Stimulated activated naive CD8-positive, alpha-beta T cell treated with anti-CD3 and anti-CD28 coated beads, Interleukin-15, Interleukin-2, amounts not matched to agents 100 ng/mL and 50 ng/mL, for 24 hours (primary cell): ENCODE measurements around the gene GLIS1.
"Not testable (repeated sequence)": the region's sequence is repeated elsewhere in the genome, so short reads cannot be mapped to it uniquely, and the experiment has no call there.

Source experiments
- H3K27ac Mint-ChIP-seq: one replicate; pipeline ENCODE4 v1.8.0; 2021; ENCODE audit warnings: mild to moderate bottlenecking, mixed read lengths
- H3K27me3 Mint-ChIP-seq: one replicate; pipeline ENCODE4 v1.8.0; 2021; ENCODE audit warnings: mixed read lengths
- H3K36me3 Mint-ChIP-seq: one replicate; pipeline ENCODE4 v1.8.0; 2021; ENCODE audit warnings: low read depth, mixed read lengths
- H3K4me1 Mint-ChIP-seq: one replicate; pipeline ENCODE4 v1.8.0; 2021; ENCODE audit warnings: low read depth, mixed read lengths
- H3K4me3 Mint-ChIP-seq: one replicate; pipeline ENCODE4 v1.8.0; 2021; ENCODE audit warnings: mild to moderate bottlenecking, mixed read lengths
- H3K9me3 Mint-ChIP-seq: one replicate; pipeline ENCODE4 v1.8.0; 2021; ENCODE audit warnings: mixed read lengths

GLIS1 gene

GRCh38 chr1:53655931-53656746 is 82.8 kb downstream of the GLIS1 start:
- Mint-ChIP-seq H3K9me3 (no peaks in the 10 kb centered on the region), H3K4me1 (no peaks in the 10 kb centered on the region), H3K36me3 (no peaks in the 10 kb centered on the region), H3K27ac (no peak overlapping the region), H3K4me3 (no peak overlapping the region), H3K27me3 (peaks cover 18% of the 10 kb centered on the region)

GRCh38 chr1:53654216-53655210 is 84.5 kb downstream of the GLIS1 start:
- Mint-ChIP-seq H3K27ac (no peak overlapping the region), H3K9me3 (no peaks in the 10 kb centered on the region), H3K27me3 (peaks cover 18% of the 10 kb centered on the region), H3K36me3 (no peaks in the 10 kb centered on the region), H3K4me1 (no peaks in the 10 kb centered on the region), H3K4me3 (no peak overlapping the region)

GRCh38 chr1:53653631-53654030 is 85.3 kb downstream of the GLIS1 start:
- Mint-ChIP-seq H3K4me3 (no peak overlapping the region), H3K27ac (no peak overlapping the region), H3K27me3 (peaks cover 18% of the 10 kb centered on the region), H3K36me3 (no peaks in the 10 kb centered on the region), H3K4me1 (no peaks in the 10 kb centered on the region), H3K9me3 (no peaks in the 10 kb centered on the region)

GRCh38 chr1:53653200-53653575 is 85.8 kb downstream of the GLIS1 start:
- no peaks in the 10 kb centered on the region for H3K36me3 Mint-ChIP-seq
- H3K27ac Mint-ChIP-seq, result no peak overlapping the region
- H3K4me3 Mint-ChIP-seq, result no peak overlapping the region
- H3K9me3 Mint-ChIP-seq, result no peaks in the 10 kb centered on the region
- H3K27me3 Mint-ChIP-seq, result peaks cover 17% of the 10 kb centered on the region
- H3K4me1 Mint-ChIP-seq, result no peaks in the 10 kb centered on the region

- Mint-ChIP-seq H3K4me1 (no peaks in the 10 kb centered on the region), H3K36me3 (no peaks in the 10 kb centered on the region), H3K9me3 (no peaks in the 10 kb centered on the region), H3K27ac (no peak overlapping the region), H3K4me3 (no peak overlapping the region), H3K27me3 (peaks cover 13% of the 10 kb centered on the region)
Observed at GRCh38 chr1:53652441-53653199, 86.3 kb downstream of the GLIS1 start.

- Mint-ChIP-seq H3K4me3 (no peak overlapping the region), H3K4me1 (no peaks in the 10 kb centered on the region), H3K36me3 (no peaks in the 10 kb centered on the region), H3K9me3 (no peaks in the 10 kb centered on the region), H3K27ac (no peak overlapping the region), H3K27me3 (peaks cover 16% of the 10 kb centered on the region)
Observed at GRCh38 chr1:53651356-53651755, 87.6 kb downstream of the GLIS1 start.

GRCh38 chr1:53648516-53648915 is 90.4 kb downstream of the GLIS1 start:
- H3K27ac Mint-ChIP-seq, result no peak overlapping the region
- no peaks in the 10 kb centered on the region for H3K36me3 Mint-ChIP-seq
- H3K4me1 Mint-ChIP-seq, result no peaks in the 10 kb centered on the region
- H3K4me3 Mint-ChIP-seq, result no peak overlapping the region
- peaks cover 8% of the 10 kb centered on the region for H3K27me3 Mint-ChIP-seq
- no peaks in the 10 kb centered on the region for H3K9me3 Mint-ChIP-seq

GRCh38 chr1:53647915-53648314 is 91.0 kb downstream of the GLIS1 start:
- H3K9me3 Mint-ChIP-seq, H3K36me3 Mint-ChIP-seq, H3K4me1 Mint-ChIP-seq, H3K4me3 Mint-ChIP-seq, H3K27ac Mint-ChIP-seq, H3K27me3 Mint-ChIP-seq: not testable (repeated sequence)

- Mint-ChIP-seq H3K36me3 (no peaks in the 10 kb centered on the region), H3K4me3 (no peak overlapping the region), H3K27me3 (peaks cover 8% of the 10 kb centered on the region), H3K27ac (no peak overlapping the region), H3K4me1 (no peaks in the 10 kb centered on the region), H3K9me3 (no peaks in the 10 kb centered on the region)
Observed at GRCh38 chr1:53646732-53647131, 92.2 kb downstream of the GLIS1 start.

- no peak overlapping the region for H3K27ac Mint-ChIP-seq
- H3K36me3 Mint-ChIP-seq, result no peaks in the 10 kb centered on the region
- H3K9me3 Mint-ChIP-seq, result no peaks in the 10 kb centered on the region
- H3K27me3 Mint-ChIP-seq, result peaks cover 8% of the 10 kb centered on the region
- no peaks in the 10 kb centered on the region for H3K4me1 Mint-ChIP-seq
- no peak overlapping the region for H3K4me3 Mint-ChIP-seq
Observed at GRCh38 chr1:53645690-53646078, 93.3 kb downstream of the GLIS1 start.

- Mint-ChIP-seq H3K4me3 (no peak overlapping the region), H3K27ac (no peak overlapping the region), H3K36me3 (no peaks in the 10 kb centered on the region), H3K9me3 (no peaks in the 10 kb centered on the region), H3K4me1 (no peaks in the 10 kb centered on the region), H3K27me3 (peaks cover 8% of the 10 kb centered on the region)
Observed at GRCh38 chr1:53644909-53645689, 93.9 kb downstream of the GLIS1 start.

GRCh38 chr1:53644496-53644895 is 94.5 kb downstream of the GLIS1 start:
- no peak overlapping the region for H3K27ac Mint-ChIP-seq
- no peak overlapping the region for H3K4me3 Mint-ChIP-seq
- peaks cover 8% of the 10 kb centered on the region for H3K27me3 Mint-ChIP-seq
- no peaks in the 10 kb centered on the region for H3K36me3 Mint-ChIP-seq
- no peaks in the 10 kb centered on the region for H3K9me3 Mint-ChIP-seq
- no peaks in the 10 kb centered on the region for H3K4me1 Mint-ChIP-seq

GRCh38 chr1:53643881-53644390 is 95.0 kb downstream of the GLIS1 start:
- H3K4me3 Mint-ChIP-seq, result no peak overlapping the region
- no peaks in the 10 kb centered on the region for H3K36me3 Mint-ChIP-seq
- H3K27me3 Mint-ChIP-seq, result peaks cover 8% of the 10 kb centered on the region
- no peaks in the 10 kb centered on the region for H3K9me3 Mint-ChIP-seq
- H3K4me1 Mint-ChIP-seq, result no peaks in the 10 kb centered on the region
- H3K27ac Mint-ChIP-seq, result no peak overlapping the region
